ENCODE results near the gene OR10AG1. TPM values are rescaled to one million over a fixed set of nuclear protein-coding genes. Genes with fewer than 3 reads are reported as not detected.

The OR10AG1 gene
- not detected in 2 replicates for total RNA-seq
- long read RNA-seq, result 0 reads

- H3K27me3 Mint-ChIP-seq, result no peaks in the 10 kb centered on the region
- H3K9me3 Mint-ChIP-seq (ENCODE audit: low read depth), result peaks cover 14% of the 10 kb centered on the region
- TF ChIP-seq, protein P1, sequence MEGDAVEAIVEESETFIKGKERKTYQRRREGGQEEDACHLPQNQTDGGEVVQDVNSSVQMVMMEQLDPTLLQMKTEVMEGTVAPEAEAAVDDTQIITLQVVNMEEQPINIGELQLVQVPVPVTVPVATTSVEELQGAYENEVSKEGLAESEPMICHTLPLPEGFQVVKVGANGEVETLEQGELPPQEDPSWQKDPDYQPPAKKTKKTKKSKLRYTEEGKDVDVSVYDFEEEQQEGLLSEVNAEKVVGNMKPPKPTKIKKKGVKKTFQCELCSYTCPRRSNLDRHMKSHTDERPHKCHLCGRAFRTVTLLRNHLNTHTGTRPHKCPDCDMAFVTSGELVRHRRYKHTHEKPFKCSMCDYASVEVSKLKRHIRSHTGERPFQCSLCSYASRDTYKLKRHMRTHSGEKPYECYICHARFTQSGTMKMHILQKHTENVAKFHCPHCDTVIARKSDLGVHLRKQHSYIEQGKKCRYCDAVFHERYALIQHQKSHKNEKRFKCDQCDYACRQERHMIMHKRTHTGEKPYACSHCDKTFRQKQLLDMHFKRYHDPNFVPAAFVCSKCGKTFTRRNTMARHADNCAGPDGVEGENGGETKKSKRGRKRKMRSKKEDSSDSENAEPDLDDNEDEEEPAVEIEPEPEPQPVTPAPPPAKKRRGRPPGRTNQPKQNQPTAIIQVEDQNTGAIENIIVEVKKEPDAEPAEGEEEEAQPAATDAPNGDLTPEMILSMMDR (IDR thresholded peaks at IDR 0.05; ENCODE audit: unreplicated experiment), result no peak
- no peak within 1 kb of the TSS for H3K4me3 Mint-ChIP-seq (ENCODE audit: low read depth)
- no peaks in the 10 kb centered on the region for H3K36me3 Mint-ChIP-seq (ENCODE audit: insufficient read depth)
- no peak within 1 kb of the TSS for H3K27ac Mint-ChIP-seq
- no peaks in the 10 kb centered on the region for H3K4me1 Mint-ChIP-seq (ENCODE audit: low read depth)
- no peak for DNase-seq (ENCODE audit: low spot score, unreplicated experiment)
These were observed at the start of gene OR10AG1 for GRCh38 chr11:55969845-55970244. TSS of gene OR10AG1 (minus strand) at chr11:55969945. CDS start at chr11:55969907, 38 bp downstream.

DNA sequence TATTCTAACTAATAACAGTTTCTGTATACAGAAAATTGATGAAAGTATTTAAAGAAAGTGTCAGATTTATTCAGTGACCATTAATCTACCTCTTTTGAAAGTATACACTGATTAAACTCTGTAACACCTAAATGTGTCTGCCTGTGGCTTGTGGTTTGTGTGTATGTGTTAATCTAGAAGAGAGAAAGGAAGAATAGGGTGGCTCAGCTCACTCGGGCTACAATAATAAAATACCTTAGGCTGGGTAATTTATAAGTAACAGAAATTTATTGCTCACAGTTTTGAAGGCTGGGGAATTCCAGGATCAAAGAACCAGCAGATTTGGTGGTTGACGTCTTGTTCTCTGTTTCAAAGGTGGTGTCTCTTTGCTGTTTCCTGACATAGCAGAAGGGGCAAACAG is 44.1 kb upstream of the OR10AG1 start:
- TF ChIP-seq, protein P1 (IDR thresholded peaks at IDR 0.05; ENCODE audit: unreplicated experiment), result no peak
- Mint-ChIP-seq H3K36me3 (ENCODE audit: insufficient read depth) (peaks cover 9% of the 10 kb centered on the region), H3K9me3 (ENCODE audit: low read depth) (peaks cover 13% of the 10 kb centered on the region), H3K4me3 (ENCODE audit: low read depth) (no peak overlapping the region), H3K4me1 (ENCODE audit: low read depth) (peaks cover 17% of the 10 kb centered on the region), H3K27me3 (no peaks in the 10 kb centered on the region), H3K27ac (no peak overlapping the region)
- no peak for DNase-seq (ENCODE audit: low spot score, unreplicated experiment)

DNA sequence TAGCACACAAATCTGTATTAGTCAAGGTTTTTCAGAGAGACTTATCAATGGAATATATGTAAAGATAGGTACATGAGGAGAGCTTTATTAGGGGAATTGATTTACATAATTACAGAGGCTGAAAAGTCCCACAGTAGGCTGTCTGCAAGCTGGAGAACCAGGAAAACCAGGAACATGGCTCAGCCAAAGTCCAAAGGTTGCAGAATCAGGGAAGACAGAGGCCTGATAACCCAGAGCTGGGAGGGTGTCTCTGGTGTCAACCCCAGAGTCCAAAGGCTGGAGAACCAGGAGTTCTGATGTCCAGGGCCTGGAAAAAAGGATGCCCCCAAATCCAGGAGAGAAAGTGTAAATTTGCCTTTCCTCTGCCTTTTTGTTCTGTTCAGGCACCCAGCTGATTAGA is 41.0 kb upstream of the OR10AG1 start:
- DNase-seq (ENCODE audit: low spot score, unreplicated experiment), result no peak
- Mint-ChIP-seq H3K27ac (no peak overlapping the region), H3K36me3 (ENCODE audit: insufficient read depth) (peaks cover 9% of the 10 kb centered on the region), H3K4me1 (ENCODE audit: low read depth) (peaks cover 15% of the 10 kb centered on the region), H3K9me3 (ENCODE audit: low read depth) (peaks cover 16% of the 10 kb centered on the region), H3K4me3 (ENCODE audit: low read depth) (no peak overlapping the region), H3K27me3 (no peaks in the 10 kb centered on the region)
- TF ChIP-seq, protein P1 (IDR thresholded peaks at IDR 0.05; ENCODE audit: unreplicated experiment), result no peak

DNA sequence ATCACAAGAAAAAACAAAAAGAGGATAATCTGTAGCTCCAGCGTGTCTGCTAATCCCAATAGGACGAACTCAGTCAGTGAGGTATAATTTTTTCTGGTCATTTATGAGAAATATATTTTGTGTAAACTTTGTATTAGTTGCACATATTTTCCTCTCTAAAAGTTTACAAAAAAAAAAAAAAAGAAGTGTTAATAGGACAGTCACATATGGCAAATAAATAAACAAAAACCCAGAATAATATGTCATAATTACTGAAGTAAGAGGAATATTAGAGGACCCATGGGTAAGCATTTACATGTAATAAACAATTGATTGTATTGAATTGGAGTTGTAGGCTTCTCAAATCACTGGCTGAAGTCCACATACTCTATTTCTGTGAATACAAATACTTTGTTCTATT is 24.8 kb upstream of the OR10AG1 start, which contains the start of gene OR5F1:
OR5F1 (minus strand) TSS at position 101 of the 400 bp plus-strand sequence; CDS start at position 101, 0 bp downstream.
- TF ChIP-seq, protein P1 (IDR thresholded peaks at IDR 0.05; ENCODE audit: unreplicated experiment), result no peak
- no peak within 1 kb of the TSS for H3K4me3 Mint-ChIP-seq (ENCODE audit: low read depth)
- DNase-seq (ENCODE audit: low spot score, unreplicated experiment), result no peak
- no peak within 1 kb of the TSS for H3K27ac Mint-ChIP-seq
- peaks cover 16% of the 10 kb centered on the region for H3K9me3 Mint-ChIP-seq (ENCODE audit: low read depth)
- H3K27me3 Mint-ChIP-seq, result no peaks in the 10 kb centered on the region
- no peaks in the 10 kb centered on the region for H3K4me1 Mint-ChIP-seq (ENCODE audit: low read depth)
- no peaks in the 10 kb centered on the region for H3K36me3 Mint-ChIP-seq (ENCODE audit: insufficient read depth)

- no peak overlapping the region for H3K27ac Mint-ChIP-seq
- no peaks in the 10 kb centered on the region for H3K36me3 Mint-ChIP-seq (ENCODE audit: insufficient read depth)
- DNase-seq (ENCODE audit: low spot score, unreplicated experiment), result no peak
- peaks cover 14% of the 10 kb centered on the region for H3K9me3 Mint-ChIP-seq (ENCODE audit: low read depth)
- H3K27me3 Mint-ChIP-seq, result no peaks in the 10 kb centered on the region
- TF ChIP-seq, protein P1 (IDR thresholded peaks at IDR 0.05; ENCODE audit: unreplicated experiment), result no peak
- no peaks in the 10 kb centered on the region for H3K4me1 Mint-ChIP-seq (ENCODE audit: low read depth)
- no peak overlapping the region for H3K4me3 Mint-ChIP-seq (ENCODE audit: low read depth)
These were observed 1.2 kb upstream of the OR10AG1 start for GRCh38 chr11:55970935-55971334.
